ENCODE results near the gene PAPLN. TPM values are rescaled to one million over a fixed set of nuclear protein-coding genes. Genes with fewer than 3 reads are reported as not detected.
A peak's percentile ranks its signal among the peaks of the same experiment; 100 is the strongest.

Gene PAPLN
- total RNA-seq, 6 experiments from 2014 or later, result 1.5 to 3.0 (median 2.3) TPM

GRCh38 chr14:73231981-73232851 lies 5.1 kb upstream of the PAPLN start:
- Mint-ChIP-seq H3K36me3 (ENCODE audit: low read depth) (no peaks in the 10 kb centered on the region), H3K9me3 (no peaks in the 10 kb centered on the region), H3K27me3 (ENCODE audit: insufficient read depth) (peaks cover 41% of the 10 kb centered on the region), H3K4me3 (no peak overlapping the region), H3K4me1 (ENCODE audit: low read depth) (peaks cover 21% of the 10 kb centered on the region), H3K27ac (no peak overlapping the region)
- DNase-seq, result no peak
- peak; percentile 66 for TF ChIP-seq CTCF (IDR thresholded peaks at IDR 0.05)

- Mint-ChIP-seq H3K9me3 (no peaks in the 10 kb centered on the region), H3K27me3 (ENCODE audit: insufficient read depth) (peaks cover 42% of the 10 kb centered on the region), H3K36me3 (ENCODE audit: low read depth) (no peaks in the 10 kb centered on the region), H3K4me1 (ENCODE audit: low read depth) (peaks cover 18% of the 10 kb centered on the region), H3K27ac (no peak overlapping the region), H3K4me3 (no peak overlapping the region)
- no peak for TF ChIP-seq CTCF (IDR thresholded peaks at IDR 0.05)
- DNase-seq, result no peak
These were observed 4.3 kb upstream of the PAPLN start for GRCh38 chr14:73232984-73233383.

GRCh38 chr14:73233564-73233963 lies 3.7 kb upstream of the PAPLN start:
- H3K27ac Mint-ChIP-seq, result no peak overlapping the region
- peaks cover 17% of the 10 kb centered on the region for H3K4me1 Mint-ChIP-seq (ENCODE audit: low read depth)
- no peaks in the 10 kb centered on the region for H3K36me3 Mint-ChIP-seq (ENCODE audit: low read depth)
- H3K27me3 Mint-ChIP-seq (ENCODE audit: insufficient read depth), result peaks cover 43% of the 10 kb centered on the region
- no peak for TF ChIP-seq CTCF (IDR thresholded peaks at IDR 0.05)
- H3K4me3 Mint-ChIP-seq, result no peak overlapping the region
- no peak for DNase-seq
- H3K9me3 Mint-ChIP-seq, result no peaks in the 10 kb centered on the region

- no peak for TF ChIP-seq CTCF (IDR thresholded peaks at IDR 0.05)
- H3K9me3 Mint-ChIP-seq, result no peaks in the 10 kb centered on the region
- no peak overlapping the region for H3K27ac Mint-ChIP-seq
- peaks cover 47% of the 10 kb centered on the region for H3K27me3 Mint-ChIP-seq (ENCODE audit: insufficient read depth)
- H3K36me3 Mint-ChIP-seq (ENCODE audit: low read depth), result no peaks in the 10 kb centered on the region
- no peak overlapping the region for H3K4me3 Mint-ChIP-seq
- no peak for DNase-seq
- H3K4me1 Mint-ChIP-seq (ENCODE audit: low read depth), result peaks cover 17% of the 10 kb centered on the region
These were observed 3.3 kb upstream of the PAPLN start for GRCh38 chr14:73234029-73234428.

GRCh38 chr14:73234586-73235394 lies 2.5 kb upstream of the PAPLN start:
- Mint-ChIP-seq H3K9me3 (no peaks in the 10 kb centered on the region), H3K4me3 (no peak overlapping the region), H3K36me3 (ENCODE audit: low read depth) (no peaks in the 10 kb centered on the region), H3K27ac (no peak overlapping the region), H3K4me1 (ENCODE audit: low read depth) (peaks cover 21% of the 10 kb centered on the region), H3K27me3 (ENCODE audit: insufficient read depth) (peaks cover 49% of the 10 kb centered on the region)
- no peak for DNase-seq
- no peak for TF ChIP-seq CTCF (IDR thresholded peaks at IDR 0.05)
